WTC11 (cell line): ENCODE measurements around the gene MTUS2.

Source experiments
- CTCF ChIP-seq: fragments of 200-600 bp; IDR thresholded peaks from 2 replicates; pipeline ENCODE4 v1.8.0; 2022; ENCODE audit warnings: antibody characterized with exemption
- IRF1 ChIP-seq: sonication (generic); formaldehyde crosslinking; IDR thresholded peaks from 2 replicates; pipeline ENCODE4 v1.8.0; 2023; ENCODE audit warnings: missing genetic modification reagents
- NR3C1 ChIP-seq: sonication (generic); formaldehyde crosslinking; conservative IDR thresholded peaks from 2 replicates; pipeline ENCODE4 v1.8.1; 2023; ENCODE audit warnings: low read depth, mild to moderate bottlenecking, missing genetic modification reagents
- ZBTB21 ChIP-seq: sonication (generic); formaldehyde crosslinking; IDR thresholded peaks from 2 replicates; pipeline ENCODE4 v1.8.1; 2023; ENCODE audit warnings: mild to moderate bottlenecking, missing genetic modification reagents, borderline replicate concordance

GRCh38 chr13:29428310-29429181 is 608.4 kb downstream of the MTUS2 start:
- TF ChIP-seq CTCF: no peak
- TF ChIP-seq IRF1 (CRISPR knock-in tag): no peak
- no peak for TF ChIP-seq ZBTB21 (CRISPR knock-in tag)
- TF ChIP-seq NR3C1 (CRISPR knock-in tag): no peak
